GM21360 (cell line): ENCODE results near the gene MRPL47.
"Not testable (repeated sequence)": the region's sequence is repeated elsewhere in the genome, so short reads cannot be mapped to it uniquely, and the experiment has no call there.

ENCODE experiments used
- ATAC-seq: cut with Tn5 transposase; IDR thresholded peaks from one replicate; pipeline ENCODE4 v1.9.1; 2021; ENCODE audit warnings: mild to moderate bottlenecking, moderate library complexity; ENCODE audit not compliant: unreplicated experiment

Gene MRPL47

DNA sequence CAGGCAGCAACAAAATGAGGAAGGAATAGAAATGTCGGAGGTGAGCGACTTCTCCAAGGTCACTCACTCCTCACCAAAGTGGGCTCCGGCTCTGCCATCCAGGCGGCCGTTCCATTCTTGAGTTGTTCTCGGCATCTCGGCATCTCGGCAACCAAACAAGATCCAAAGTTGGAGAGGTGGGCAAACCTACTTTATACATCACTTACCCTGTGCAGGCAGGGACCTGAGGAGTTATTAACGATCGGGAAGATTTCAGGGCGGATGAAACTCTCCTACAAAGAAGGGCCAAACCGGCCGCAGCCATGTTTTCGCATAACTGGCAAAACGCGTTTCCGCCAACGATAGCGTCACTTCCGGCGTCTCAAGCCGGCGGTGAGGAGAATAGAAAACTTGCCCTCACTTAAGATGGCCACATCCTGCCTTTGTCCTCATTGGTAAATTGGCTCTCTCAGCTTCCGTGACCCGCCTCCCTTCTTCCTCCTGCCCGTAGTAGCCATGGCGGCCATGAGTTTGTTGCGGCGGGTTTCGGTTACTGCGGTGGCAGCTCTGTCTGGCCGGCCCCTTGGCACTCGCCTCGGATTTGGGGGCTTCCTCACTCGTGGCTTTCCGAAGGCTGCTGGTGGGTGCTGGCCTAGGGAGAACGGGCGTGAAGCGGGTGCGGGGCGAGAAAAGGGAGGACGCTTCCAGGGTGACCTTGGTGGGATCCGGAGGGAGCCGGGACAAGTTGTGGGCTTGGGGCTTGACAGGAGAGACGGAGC, at the start of gene MRPL47, which contains the start of gene NDUFB5:
TSS of gene MRPL47 (minus strand) at position 318 of the 758 bp plus-strand sequence. CDS start at position 304, 14 bp downstream.
TSS of gene NDUFB5 (plus strand) at position 474 of the 758 bp plus-strand sequence. CDS start at position 496, 22 bp downstream.
- ATAC-seq, result peak; percentile 94

- ATAC-seq, result peak; percentile 52
Observed at GRCh38 chr3:179653096-179653797, 48.8 kb upstream of the MRPL47 start.

GRCh38 chr3:179652447-179653095, 48.1 kb upstream of the MRPL47 start, which contains the start of gene USP13:
Gene USP13, plus strand, starts transcription at chr3:179653040. Its CDS starts 186 bp downstream, at chr3:179653226.
- peak; percentile 69 for ATAC-seq

DNA sequence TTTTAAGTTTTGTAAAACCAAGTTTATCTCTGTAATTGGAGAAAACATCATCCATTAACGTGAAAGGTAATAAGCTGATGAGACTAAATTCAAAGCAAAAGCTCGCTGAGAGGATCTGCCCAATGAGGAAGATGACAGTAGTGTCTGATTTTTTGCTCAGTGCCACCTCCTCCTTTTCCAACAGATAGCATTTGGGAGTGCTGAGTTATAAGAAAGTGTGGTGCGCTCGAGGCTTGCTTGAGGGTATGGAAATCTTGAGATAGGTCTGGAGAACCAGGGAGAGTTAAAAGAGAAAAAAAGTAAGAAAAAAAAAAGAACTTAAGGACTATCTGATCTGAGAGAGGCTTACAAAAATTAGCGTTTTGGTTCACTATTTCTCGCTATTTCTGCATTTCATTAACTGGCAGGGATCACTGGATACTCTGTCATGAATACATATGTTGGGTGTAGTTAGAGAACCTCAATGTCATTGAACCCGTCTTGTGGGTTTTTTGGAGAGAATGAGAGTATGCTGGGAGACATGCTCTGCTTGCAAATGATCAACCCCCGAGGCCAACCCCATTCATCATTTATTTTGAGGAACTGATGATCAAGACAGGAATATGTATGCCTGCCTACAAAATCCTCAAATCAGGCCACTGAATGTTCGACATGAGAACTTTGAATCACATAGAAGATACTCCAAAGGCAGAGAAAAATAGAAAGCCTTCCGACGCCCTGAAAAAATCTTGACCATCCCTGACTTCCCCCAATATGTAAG, 47.4 kb upstream of the MRPL47 start:
- no peak for ATAC-seq

DNA sequence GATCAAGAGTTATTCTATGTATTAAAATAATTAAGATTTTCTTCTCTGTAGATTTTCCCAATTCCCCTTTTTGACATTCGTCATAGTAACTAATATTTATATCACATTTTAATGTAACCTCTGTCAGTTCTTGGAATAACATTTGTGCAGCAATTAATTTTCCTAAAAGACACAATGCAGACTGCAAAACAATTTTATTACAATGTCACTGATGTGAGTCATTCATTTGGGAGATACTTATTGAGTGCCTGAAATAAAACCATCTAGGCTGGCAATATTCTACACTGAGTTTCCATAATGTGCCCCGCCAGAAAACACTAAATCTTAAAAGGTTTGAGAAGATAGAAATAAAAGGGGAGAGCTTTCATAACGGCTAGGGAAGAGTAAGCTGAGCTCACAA, 41.7 kb upstream of the MRPL47 start:
- no peak for ATAC-seq

- not testable (repeated sequence) for ATAC-seq
Observed at GRCh38 chr3:179643837-179644236, 39.4 kb upstream of the MRPL47 start.

DNA sequence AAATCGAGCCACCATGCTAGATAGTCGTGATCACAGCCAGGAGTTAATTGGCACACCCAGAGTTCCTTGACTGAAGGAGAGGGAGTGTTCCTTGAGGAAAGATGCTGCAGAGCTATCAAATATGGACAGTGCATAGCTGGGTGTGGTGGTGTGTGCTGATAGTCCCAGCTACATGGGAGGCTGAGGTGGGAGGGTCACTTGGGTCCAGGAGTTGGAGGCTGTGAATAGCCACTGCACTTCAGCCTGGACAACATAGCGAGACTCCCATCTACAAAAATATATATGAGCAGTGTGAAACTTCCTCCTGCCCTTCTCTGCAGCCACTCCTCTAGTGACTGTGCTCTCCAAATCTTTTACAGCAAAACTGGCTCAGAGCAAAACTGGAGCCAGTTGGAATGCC, 38.4 kb upstream of the MRPL47 start:
- no peak for ATAC-seq

DNA sequence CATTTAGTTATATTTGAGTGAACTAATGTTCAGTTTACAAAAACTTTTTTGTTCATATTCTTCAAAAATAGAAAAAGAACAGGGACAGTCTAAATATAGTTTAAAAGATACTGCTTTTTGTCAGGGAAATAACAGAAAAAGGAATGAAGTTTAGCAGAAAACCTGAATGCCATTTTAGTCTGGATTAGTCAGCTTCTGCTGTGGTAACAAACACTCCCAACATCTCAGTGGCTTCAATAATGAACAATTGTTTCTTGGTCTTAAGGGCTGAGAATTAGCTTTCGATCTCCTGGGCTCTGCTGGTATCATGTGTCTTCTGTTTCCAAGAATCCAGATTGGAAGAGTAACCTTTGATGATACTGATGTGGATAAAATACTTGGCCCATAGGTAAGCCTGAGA, 36.0 kb upstream of the MRPL47 start:
- no peak for ATAC-seq

DNA sequence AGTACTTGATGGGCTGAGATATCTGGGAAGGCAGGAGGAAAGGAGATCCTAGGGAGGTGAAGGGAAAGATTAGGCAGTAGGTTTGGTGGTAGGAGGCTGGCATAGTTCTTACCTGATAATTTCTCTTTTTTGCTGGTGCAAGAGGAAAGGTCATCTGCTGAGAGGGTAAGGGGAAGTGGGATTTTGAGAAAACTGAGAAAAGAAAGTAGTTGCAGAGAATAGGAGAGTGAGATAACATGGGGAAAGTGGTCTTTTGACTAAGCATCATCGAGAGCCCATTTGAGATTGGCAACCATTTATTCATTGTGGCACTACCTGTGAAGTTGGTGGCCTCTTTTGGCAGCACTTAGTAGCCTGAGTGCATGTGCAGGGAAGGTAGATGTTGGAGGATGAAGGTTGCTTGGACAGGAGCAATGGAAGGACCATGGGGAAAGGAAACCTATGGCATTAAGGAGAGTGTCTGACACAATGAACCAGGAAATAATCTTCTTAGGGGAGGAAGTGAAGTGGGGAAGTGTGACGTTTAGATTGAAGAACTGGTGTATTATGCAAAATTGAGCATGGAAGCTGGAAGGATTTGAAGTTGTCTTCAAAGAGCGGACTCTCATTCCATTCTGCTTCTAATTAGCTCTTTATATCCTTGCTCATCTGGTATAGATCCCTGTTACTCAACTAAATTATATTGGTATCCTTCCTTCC, 26.5 kb upstream of the MRPL47 start:
- no peak for ATAC-seq

DNA sequence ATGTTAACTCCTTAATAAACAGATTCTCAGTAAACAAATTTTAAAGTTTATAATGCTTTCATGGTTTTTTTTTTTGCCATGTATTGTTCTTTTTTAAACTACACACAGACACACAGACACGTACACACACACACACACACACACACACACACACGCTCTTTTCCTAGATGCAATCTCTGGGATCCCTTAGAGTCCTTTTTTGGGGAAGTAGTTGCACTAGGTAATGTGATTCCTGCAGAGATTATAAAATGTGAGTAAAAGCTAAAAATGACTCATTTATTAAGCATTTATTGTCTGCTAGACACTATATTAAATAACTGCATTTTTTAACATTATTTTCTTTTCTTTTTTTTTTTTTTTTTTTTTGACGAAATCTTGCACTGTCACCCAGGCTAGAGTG, 20.0 kb upstream of the MRPL47 start:
- no peak for ATAC-seq

- ATAC-seq, result no peak
Observed at GRCh38 chr3:179622023-179622422, 17.6 kb upstream of the MRPL47 start.

- ATAC-seq, result no peak
Observed at GRCh38 chr3:179615458-179616173, 11.2 kb upstream of the MRPL47 start.

- ATAC-seq, result no peak
Observed at GRCh38 chr3:179613807-179614206, 9.4 kb upstream of the MRPL47 start.

GRCh38 chr3:179610066-179610465, 5.6 kb upstream of the MRPL47 start:
- no peak for ATAC-seq

DNA sequence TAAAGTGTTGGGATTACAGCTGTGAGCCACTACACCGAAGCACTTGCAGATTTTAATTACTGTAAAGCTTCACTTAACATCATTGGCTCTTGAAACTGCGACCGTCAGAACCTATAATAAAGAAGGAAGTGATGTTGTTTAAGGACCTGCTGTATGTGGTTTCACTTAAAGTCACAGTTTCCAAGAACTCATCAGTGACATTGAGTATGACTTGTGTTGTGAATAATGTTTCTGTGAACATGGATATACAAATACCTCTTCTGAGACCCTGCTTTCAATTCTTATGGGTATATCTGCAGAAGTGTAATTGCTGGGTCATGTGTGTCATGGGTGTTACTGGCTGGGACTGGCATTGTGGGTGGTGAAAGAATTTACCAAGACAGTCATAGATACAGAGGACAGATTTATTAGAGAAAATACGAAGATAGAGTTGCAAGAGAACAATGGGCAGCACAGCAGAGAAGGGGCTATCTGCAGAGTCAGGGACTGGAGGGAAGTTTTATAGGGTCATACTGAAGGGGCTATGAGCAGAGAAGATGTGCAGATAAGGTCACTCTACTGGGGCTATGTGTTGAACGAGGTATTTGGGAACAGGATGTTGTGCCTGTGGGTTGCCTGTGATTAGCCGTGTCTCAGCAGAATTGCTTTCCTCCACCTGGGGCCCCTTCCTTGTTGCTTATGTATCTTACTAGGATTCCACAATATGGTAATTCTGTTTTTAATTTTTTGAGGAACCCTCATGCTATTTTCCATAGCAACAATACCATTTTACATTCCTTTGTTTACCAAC, 4.7 kb upstream of the MRPL47 start:
- peak; percentile 52 for ATAC-seq

- ATAC-seq, result no peak
Observed at GRCh38 chr3:179606534-179607085, 2.2 kb upstream of the MRPL47 start.

- ATAC-seq, result no peak
Observed at GRCh38 chr3:179603831-179604230, 607 bp downstream of the MRPL47 start.

GRCh38 chr3:179603321-179603720, 1.1 kb downstream of the MRPL47 start:
- ATAC-seq, result no peak
